Upper lobe of left lung (tissue), 4 donors: ENCODE results near the gene MATK.

Experiments
- POLR2A ChIP-seq, 4 donors: fragments of 450-650 bp; IDR thresholded peaks; one replicate each; pipeline ENCODE4 v1.5.1; 2016 to 2017; ENCODE audit warnings: antibody characterized with exemption in 4 of 4, mild to moderate bottlenecking in 2 of 4
- POLR2AphosphoS5 ChIP-seq, 2 donors: sonication (generic); formaldehyde crosslinking; IDR thresholded peaks; one replicate each; pipeline ENCODE4 v1.5.1; 2017; ENCODE audit warnings: antibody characterized with exemption in 2 of 2
- TF ChIP-seq, protein P1 (sequence below), 6 experiments: fragments of 450-650 bp in 4 of 6; fragments of 200-600 bp in 2 of 6; sonication (generic) in 2 of 6; IDR thresholded peaks; one replicate each; pipeline ENCODE4 v1.5.1; 2016 to 2019; ENCODE audit warnings: antibody characterized with exemption in 6 of 6

DNA sequence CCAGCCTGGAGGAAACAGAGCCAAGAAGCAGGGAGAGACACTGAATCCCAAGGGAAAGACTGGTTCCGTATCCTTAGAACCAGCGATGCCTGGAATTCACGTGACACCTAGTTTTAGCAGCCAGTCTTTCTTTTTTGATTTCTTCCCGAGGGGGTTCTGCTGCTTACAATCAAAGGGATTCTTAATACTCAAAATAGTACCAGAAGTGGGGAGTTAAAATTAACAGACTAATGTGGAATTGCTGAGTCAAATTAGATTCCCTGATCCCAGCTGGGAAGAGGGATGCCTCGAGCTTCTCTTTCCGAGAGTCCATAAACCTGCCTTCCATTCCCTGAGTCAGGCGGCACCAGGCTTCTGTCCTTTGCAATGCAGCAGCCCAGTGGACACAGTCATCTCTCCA is 4.8 kb upstream of the MATK start:
- no peak for TF ChIP-seq POLR2AphosphoS5 (IDR thresholded peaks at IDR 0.05)
- TF ChIP-seq, protein P1, sequence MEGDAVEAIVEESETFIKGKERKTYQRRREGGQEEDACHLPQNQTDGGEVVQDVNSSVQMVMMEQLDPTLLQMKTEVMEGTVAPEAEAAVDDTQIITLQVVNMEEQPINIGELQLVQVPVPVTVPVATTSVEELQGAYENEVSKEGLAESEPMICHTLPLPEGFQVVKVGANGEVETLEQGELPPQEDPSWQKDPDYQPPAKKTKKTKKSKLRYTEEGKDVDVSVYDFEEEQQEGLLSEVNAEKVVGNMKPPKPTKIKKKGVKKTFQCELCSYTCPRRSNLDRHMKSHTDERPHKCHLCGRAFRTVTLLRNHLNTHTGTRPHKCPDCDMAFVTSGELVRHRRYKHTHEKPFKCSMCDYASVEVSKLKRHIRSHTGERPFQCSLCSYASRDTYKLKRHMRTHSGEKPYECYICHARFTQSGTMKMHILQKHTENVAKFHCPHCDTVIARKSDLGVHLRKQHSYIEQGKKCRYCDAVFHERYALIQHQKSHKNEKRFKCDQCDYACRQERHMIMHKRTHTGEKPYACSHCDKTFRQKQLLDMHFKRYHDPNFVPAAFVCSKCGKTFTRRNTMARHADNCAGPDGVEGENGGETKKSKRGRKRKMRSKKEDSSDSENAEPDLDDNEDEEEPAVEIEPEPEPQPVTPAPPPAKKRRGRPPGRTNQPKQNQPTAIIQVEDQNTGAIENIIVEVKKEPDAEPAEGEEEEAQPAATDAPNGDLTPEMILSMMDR (IDR thresholded peaks at IDR 0.05), result no peak
- TF ChIP-seq POLR2A (IDR thresholded peaks at IDR 0.05), result no peak
